SK-N-SH (cell line): ENCODE results near the gene TMEM120B. TPM values are rescaled to one million over a fixed set of nuclear protein-coding genes. Genes with fewer than 3 reads are reported as not detected.

Experiments used
- CTCF ChIA-PET: fragments of 300-600, 350-600 bp; formaldehyde crosslinking; extraction: SDS; loops from one replicate; lab custom pipeline; 2021; lab: Yijun Ruan, JAX
- POLR2A ChIA-PET: fragments of 350-600 bp; sonication (Branson Sonifier 250); formaldehyde crosslinking; extraction: SDS; loops from one replicate; lab custom pipeline; 2020; ENCODE audit warnings: antibody characterized with exemption, inconsistent platforms; lab: Yijun Ruan, JAX
- DNase-seq: peaks from one replicate; pipeline ENCODE4 v3.0.0; 2012
- H2AFZ ChIP-seq: fragments of 200-600 bp; sonication (generic); 2 replicates; pipeline ENCODE4 v1.8.1; 2016; ENCODE audit warnings: antibody characterized with exemption, mild to moderate bottlenecking, low read depth
- H3F3A ChIP-seq: fragments of 200-600 bp; sonication (generic); replicated peaks from 2 replicates; pipeline ENCODE3; 2016; ENCODE audit warnings: antibody characterized with exemption, mild to moderate bottlenecking; ENCODE audit not compliant: insufficient read depth
- H3K27ac ChIP-seq, 2 experiments: fragments of 200-500 bp in 1 of 2; fragments of 200-600 bp in 1 of 2; sonication (Bioruptor generic) in 1 of 2; sonication (generic), shearing (Covaris generic) in 1 of 2; 2 replicates each; pipeline versions ENCODE4 v1.5.1 to v1.6.1; 2014 to 2016; ENCODE audit warnings: low read depth in 2 of 2, inconsistent platforms in 1 of 2, low read length in 1 of 2, mild to moderate bottlenecking in 1 of 2, mixed read lengths in 1 of 2
- H3K27me3 ChIP-seq: fragments of 200-600 bp; sonication (generic), shearing (Covaris generic); 2 replicates; pipeline ENCODE4 v1.6.1; 2016; ENCODE audit warnings: mixed run types; ENCODE audit not compliant: insufficient read depth
- H3K36me3 ChIP-seq, 2 experiments: fragments of 200-500 bp in 1 of 2; fragments of 200-600 bp in 1 of 2; sonication (Bioruptor generic) in 1 of 2; sonication (generic) in 1 of 2; replicated peaks in 1 of 2; 2 replicates each; pipeline versions ENCODE3 to v1.5.1; 2014 to 2016; ENCODE audit warnings: low read length in 1 of 2, mild to moderate bottlenecking in 1 of 2; ENCODE audit not compliant: insufficient read depth in 2 of 2, control insufficient read depth in 1 of 2
- H3K4me1 ChIP-seq, 2 experiments: fragments of 200-500 bp in 1 of 2; fragments of 200-600 bp in 1 of 2; sonication (Bioruptor generic) in 1 of 2; sonication (generic), shearing (Covaris generic) in 1 of 2; 2 replicates each; pipeline versions ENCODE4 v1.5.1 to v1.6.1; 2014 to 2016; ENCODE audit warnings: low read depth in 1 of 2, low read length in 1 of 2, mixed run types in 1 of 2; ENCODE audit not compliant: insufficient read depth in 2 of 2, control insufficient read depth in 1 of 2
- H3K4me2 ChIP-seq: fragments of 200-600 bp; sonication (generic), shearing (Covaris generic); 2 replicates; pipeline ENCODE4 v1.6.1; 2017; ENCODE audit warnings: mixed run types
- H3K4me3 ChIP-seq, 2 experiments: fragments of 200-500 bp in 1 of 2; fragments of 200-600 bp in 1 of 2; sonication (Bioruptor generic) in 1 of 2; sonication (generic), shearing (Covaris generic) in 1 of 2; 2 replicates each; pipeline versions ENCODE4 v1.5.1 to v1.8.1; 2014 to 2016; ENCODE audit warnings: low read depth in 2 of 2, inconsistent platforms in 1 of 2, low read length in 1 of 2, mild to moderate bottlenecking in 1 of 2, mixed read lengths in 1 of 2, moderate library complexity in 1 of 2
- H3K79me2 ChIP-seq: fragments of 200-600 bp; sonication (generic); 2 replicates; pipeline ENCODE4 v1.8.1; 2017; ENCODE audit warnings: mild to moderate bottlenecking; ENCODE audit not compliant: insufficient read depth
- H3K9ac ChIP-seq: fragments of 200-600 bp; sonication (generic); 2 replicates; pipeline ENCODE4 v1.6.1; 2017; ENCODE audit warnings: mixed run types
- H3K9me2 ChIP-seq: fragments of 200-600 bp; sonication (generic); 2 replicates; pipeline ENCODE4 v1.6.1; 2017; ENCODE audit warnings: mixed run types
- H3K9me3 ChIP-seq: fragments of 200-600 bp; sonication (generic); 2 replicates; pipeline ENCODE4 v1.6.1; 2017; ENCODE audit warnings: mixed run types, mild to moderate bottlenecking, moderate library complexity
- H4K20me1 ChIP-seq: fragments of 200-600 bp; sonication (generic); 2 replicates; pipeline ENCODE4 v1.6.1; 2017; ENCODE audit warnings: mild to moderate bottlenecking, mixed run types; ENCODE audit not compliant: insufficient read depth
- ELF1 ChIP-seq: IDR thresholded peaks from 2 replicates; pipeline ENCODE4 v1.4.0; 2012
- EZH2phosphoT487 ChIP-seq: fragments of 200-600 bp; sonication (generic); IDR thresholded peaks from 2 replicates; pipeline ENCODE4 v1.6.1; 2017; ENCODE audit warnings: low read depth, mixed run types, mild to moderate bottlenecking, antibody characterized with exemption, moderate library complexity, borderline replicate concordance
- FOSL2 ChIP-seq: IDR thresholded peaks from 2 replicates; pipeline ENCODE4 v1.4.0; 2012; ENCODE audit warnings: low read depth, mild to moderate bottlenecking, moderate library complexity, borderline replicate concordance
- GATA2 ChIP-seq: sonication (generic); formaldehyde crosslinking; IDR thresholded peaks from 2 replicates; pipeline ENCODE4 v1.5.0; 2020; ENCODE audit warnings: mild to moderate bottlenecking, missing genetic modification reagents
- MXI1 ChIP-seq: IDR thresholded peaks from 2 replicates; pipeline ENCODE4 v1.6.1; 2012; ENCODE audit warnings: mild to moderate bottlenecking, low read depth, low read length, improper control_type of control experiment
- RAD21 ChIP-seq: IDR thresholded peaks from 2 replicates; pipeline ENCODE4 v1.6.1; 2012; ENCODE audit warnings: mild to moderate bottlenecking, low read length
- RFX5 ChIP-seq: IDR thresholded peaks from 2 replicates; pipeline ENCODE4 v1.6.1; 2012; ENCODE audit warnings: mild to moderate bottlenecking, improper control_type of control experiment, low read length
- RXRA ChIP-seq: IDR thresholded peaks from 2 replicates; pipeline ENCODE4 v1.4.0; 2012; ENCODE audit warnings: low read depth, mild to moderate bottlenecking, borderline replicate concordance
- SIN3A ChIP-seq: IDR thresholded peaks from 2 replicates; pipeline ENCODE4 v1.6.1; 2012; ENCODE audit warnings: low read depth, mild to moderate bottlenecking, low read length, moderate library complexity, borderline replicate concordance
- TAF1 ChIP-seq: IDR thresholded peaks from 2 replicates; pipeline ENCODE4 v1.6.1; 2012; ENCODE audit warnings: low read depth, mild to moderate bottlenecking, low read length, moderate library complexity, borderline replicate concordance
- TCF12 ChIP-seq: IDR thresholded peaks from 2 replicates; pipeline ENCODE4 v1.4.0; 2012
- TEAD4 ChIP-seq: IDR thresholded peaks from 2 replicates; pipeline ENCODE4 v1.4.0; 2012; ENCODE audit warnings: mild to moderate bottlenecking, borderline replicate concordance; ENCODE audit not compliant: insufficient read depth
- YY1 ChIP-seq: IDR thresholded peaks from 2 replicates; pipeline ENCODE4 v1.4.0; 2012; ENCODE audit warnings: low read depth, mild to moderate bottlenecking
- WGBS: methylation state at CpG from one replicate; pipeline ENCODE4 v1.1.6; 2017; ENCODE audit warnings: low lambda C conversion rate; 5-methylcytosine and 5-hydroxymethylcytosine counted together
- polyA plus RNA-seq, 3 experiments: library from polyadenylated mRNA; depleted of rRNA; stranded (reverse); fragments of >200 nt; gene quantifications; 2 replicates each; pipeline ENCODE4 v1.2.3, GENCODE V29; 2012
- TF ChIP-seq, protein P1 (sequence below): fragments of 150-350 bp; IDR thresholded peaks from 2 replicates; pipeline ENCODE4 v1.6.1; 2016; ENCODE audit warnings: mild to moderate bottlenecking, low read depth, low read length
- TF ChIP-seq, protein P2 (sequence below): IDR thresholded peaks from 2 replicates; pipeline ENCODE4 v1.4.0; 2012; ENCODE audit warnings: low read depth, borderline replicate concordance

TMEM120B gene
- polyA plus RNA-seq, 1 of the 3 experiments (the other 2 are of a cell fraction): 15.4 TPM

DNA sequence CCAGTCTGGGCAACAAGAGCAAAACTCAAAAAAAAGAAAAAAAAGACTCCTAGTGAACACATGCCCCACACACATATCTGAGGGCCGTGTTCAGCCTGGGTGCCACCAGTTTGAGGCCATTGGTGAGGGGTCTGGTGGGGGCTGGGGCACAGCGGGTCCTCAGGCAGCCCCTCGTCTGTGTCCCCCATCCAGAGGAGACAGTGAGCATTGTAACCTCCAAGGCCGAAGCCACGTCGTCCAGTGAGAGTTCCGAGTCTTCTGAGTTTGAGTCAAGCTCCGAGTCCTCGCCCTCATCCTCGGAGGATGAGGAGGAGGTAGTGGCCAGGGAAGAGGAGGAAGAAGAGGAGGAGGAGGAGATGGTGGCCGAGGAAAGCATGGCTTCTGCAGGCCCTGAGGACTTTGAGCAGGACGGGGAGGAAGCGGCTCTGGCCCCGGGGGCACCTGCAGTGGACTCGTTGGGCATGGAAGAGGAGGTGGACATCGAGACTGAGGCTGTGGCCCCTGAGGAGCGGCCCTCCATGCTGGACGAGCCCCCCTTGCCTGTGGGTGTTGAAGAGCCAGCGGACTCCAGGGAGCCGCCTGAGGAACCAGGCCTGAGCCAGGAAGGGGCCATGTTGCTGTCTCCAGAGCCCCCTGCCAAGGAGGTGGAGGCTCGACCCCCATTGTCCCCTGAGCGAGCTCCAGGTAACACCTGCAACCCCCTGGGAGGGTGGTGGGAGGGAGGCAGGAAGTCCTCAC is 106.8 kb downstream of the TMEM120B start:
- H3K9ac ChIP-seq: no peak overlapping the region
- H3K36me3 ChIP-seq: peaks cover 50 to 57% of the 10 kb centered on the region in 2 experiments
- TF ChIP-seq, protein P1, sequence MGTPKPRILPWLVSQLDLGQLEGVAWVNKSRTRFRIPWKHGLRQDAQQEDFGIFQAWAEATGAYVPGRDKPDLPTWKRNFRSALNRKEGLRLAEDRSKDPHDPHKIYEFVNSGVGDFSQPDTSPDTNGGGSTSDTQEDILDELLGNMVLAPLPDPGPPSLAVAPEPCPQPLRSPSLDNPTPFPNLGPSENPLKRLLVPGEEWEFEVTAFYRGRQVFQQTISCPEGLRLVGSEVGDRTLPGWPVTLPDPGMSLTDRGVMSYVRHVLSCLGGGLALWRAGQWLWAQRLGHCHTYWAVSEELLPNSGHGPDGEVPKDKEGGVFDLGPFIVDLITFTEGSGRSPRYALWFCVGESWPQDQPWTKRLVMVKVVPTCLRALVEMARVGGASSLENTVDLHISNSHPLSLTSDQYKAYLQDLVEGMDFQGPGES: no peak
- H3K4me3 ChIP-seq: no peak overlapping the region
- no peak for DNase-seq
- no peaks in the 10 kb centered on the region for H3K27me3 ChIP-seq
- no peak overlapping the region for H2AFZ ChIP-seq
- H4K20me1 ChIP-seq: 0 out of 2 replicates have a peak, but pooled peaks cover 3% of the 10 kb centered on the region
- H3K9me3 ChIP-seq: no peaks in the 10 kb centered on the region
- H3K27ac ChIP-seq: no peak overlapping the region
- CTCF ChIA-PET: interaction anchor here (11.0 kb wide), 1 partner anchor 25 kb away, joined by 92 read pairs; the partner anchor contains the start of gene RHOF
- H3K9me2 ChIP-seq: no peaks in the 10 kb centered on the region
- H3K4me1 ChIP-seq: no peaks in the 10 kb centered on the region; a peak in 1 of 4 replicates
- POLR2A ChIA-PET: no interaction called here
- WGBS: 95% methylated on average over 17 of the region's 22 CpGs
- H3K4me2 ChIP-seq: no peak overlapping the region
- no peaks in the 10 kb centered on the region for H3F3A ChIP-seq
- peaks cover 19% of the 10 kb centered on the region for H3K79me2 ChIP-seq

DNA sequence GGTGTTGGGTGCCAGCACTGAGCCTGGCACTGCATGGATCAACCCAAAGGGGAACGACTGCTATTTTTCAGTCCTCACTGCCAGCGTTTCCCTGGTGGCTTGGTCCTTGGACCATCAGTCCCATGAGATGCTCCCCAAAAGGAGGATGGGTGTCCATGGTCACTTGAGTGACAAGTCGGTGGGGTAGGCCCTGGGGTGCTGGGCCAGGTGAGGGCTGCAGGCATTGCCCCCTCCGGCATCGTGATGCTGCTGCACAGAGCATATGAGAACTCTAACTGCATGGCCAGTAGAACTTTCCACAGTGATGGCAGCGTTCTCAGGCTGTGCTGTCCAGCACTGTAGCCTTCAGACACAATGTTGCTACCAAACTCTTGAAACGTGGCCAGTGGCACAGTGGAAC is 107.5 kb downstream of the TMEM120B start:
- POLR2A ChIA-PET: no interaction called here
- H3K27me3 ChIP-seq: no peaks in the 10 kb centered on the region

More for the DNA sequence above, 107.5 kb downstream of the TMEM120B start:
- Histone ChIP-seq H3K9me2 (no peaks in the 10 kb centered on the region), H3K4me2 (no peak overlapping the region), H3K4me1 (no peaks in the 10 kb centered on the region; a peak in 1 of 4 replicates), H3F3A (no peaks in the 10 kb centered on the region), H3K36me3 (peaks cover 53 to 55% of the 10 kb centered on the region in 2 experiments), H4K20me1 (no peaks in the 10 kb centered on the region), H3K79me2 (peaks cover 14% of the 10 kb centered on the region; the same call in 1 of the 2 replicates), H3K27ac (no peak overlapping the region), H3K9me3 (no peaks in the 10 kb centered on the region), H3K9ac (no peak overlapping the region), H2AFZ (no peak overlapping the region), H3K4me3 (no peak overlapping the region)
- WGBS: 91% methylated on average over 6 of the region's 7 CpGs
- CTCF ChIA-PET: interaction anchor here (1.1 to 11.0 kb wide), 2 partner anchors 8 to 25 kb away, joined by 6 to 92 read pairs; partner anchors contain the start of gene RHOF
- no peak for DNase-seq
- TF ChIP-seq, protein P1: no peak
- no peak for TF ChIP-seq EZH2phosphoT487
- no peak for TF ChIP-seq RXRA
- TF ChIP-seq TEAD4: no peak
- no peak for TF ChIP-seq MXI1
- no peak for TF ChIP-seq YY1
- no peak for TF ChIP-seq TAF1
- TF ChIP-seq SIN3A: no peak
- TF ChIP-seq, protein P2, sequence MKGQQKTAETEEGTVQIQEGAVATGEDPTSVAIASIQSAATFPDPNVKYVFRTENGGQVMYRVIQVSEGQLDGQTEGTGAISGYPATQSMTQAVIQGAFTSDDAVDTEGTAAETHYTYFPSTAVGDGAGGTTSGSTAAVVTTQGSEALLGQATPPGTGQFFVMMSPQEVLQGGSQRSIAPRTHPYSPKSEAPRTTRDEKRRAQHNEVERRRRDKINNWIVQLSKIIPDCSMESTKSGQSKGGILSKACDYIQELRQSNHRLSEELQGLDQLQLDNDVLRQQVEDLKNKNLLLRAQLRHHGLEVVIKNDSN: no peak
- TF ChIP-seq ELF1: no peak
- no peak for TF ChIP-seq RFX5
- no peak for TF ChIP-seq GATA2 (CRISPR knock-in tag)
- no peak for TF ChIP-seq TCF12
- no peak for TF ChIP-seq FOSL2
- TF ChIP-seq RAD21: no peak
